DOHH2 (cell line): Measurements from ENCODE around the gene PAPPA2.

Experiments
- CTCF ChIP-seq: fragments of 200-600 bp; sonication (generic); IDR thresholded peaks from one replicate; pipeline ENCODE4 v1.5.1; 2014; ENCODE audit warnings: antibody characterized with exemption, mild to moderate bottlenecking, low read depth, low read length; ENCODE audit not compliant: poor library complexity, severe bottlenecking
- EZH2phosphoT487 ChIP-seq: fragments of 200-600 bp; sonication (generic); IDR thresholded peaks from 2 replicates; pipeline ENCODE4 v1.6.1; 2017; ENCODE audit warnings: borderline replicate concordance, mild to moderate bottlenecking, antibody characterized with exemption, low read length, moderate library complexity, mixed read lengths

DNA sequence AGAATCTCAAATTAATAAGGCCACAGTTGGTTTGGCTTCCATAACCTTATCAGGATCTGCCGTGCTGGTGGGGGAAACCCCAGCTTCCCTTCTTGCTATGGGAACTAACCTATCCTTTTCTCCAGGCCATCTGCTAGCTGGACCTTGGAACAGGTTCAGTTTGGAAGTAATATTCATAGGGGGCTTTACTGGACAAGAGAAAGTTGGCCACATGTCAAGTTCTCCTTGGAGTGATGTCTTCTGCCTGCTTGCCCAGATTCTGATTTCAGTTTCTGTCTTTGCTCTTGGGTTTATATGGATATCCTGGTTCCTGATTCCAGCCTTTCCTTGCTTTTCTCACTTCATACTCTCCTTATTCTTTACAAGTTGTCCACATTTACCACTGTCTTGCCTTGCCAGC is 421.9 kb downstream of the PAPPA2 start:
- TF ChIP-seq CTCF, result no peak
- no peak for TF ChIP-seq EZH2phosphoT487
